GM21786 (cell line): ENCODE results near the gene MT1G.
"Not testable (repeated sequence)": the region's sequence is repeated elsewhere in the genome, so short reads cannot be mapped to it uniquely, and the experiment has no call there.

ENCODE experiments used
- ATAC-seq: cut with Tn5 transposase; IDR thresholded peaks from one replicate; pipeline ENCODE4 v1.9.1; 2021; ENCODE audit not compliant: unreplicated experiment

Gene MT1G

DNA sequence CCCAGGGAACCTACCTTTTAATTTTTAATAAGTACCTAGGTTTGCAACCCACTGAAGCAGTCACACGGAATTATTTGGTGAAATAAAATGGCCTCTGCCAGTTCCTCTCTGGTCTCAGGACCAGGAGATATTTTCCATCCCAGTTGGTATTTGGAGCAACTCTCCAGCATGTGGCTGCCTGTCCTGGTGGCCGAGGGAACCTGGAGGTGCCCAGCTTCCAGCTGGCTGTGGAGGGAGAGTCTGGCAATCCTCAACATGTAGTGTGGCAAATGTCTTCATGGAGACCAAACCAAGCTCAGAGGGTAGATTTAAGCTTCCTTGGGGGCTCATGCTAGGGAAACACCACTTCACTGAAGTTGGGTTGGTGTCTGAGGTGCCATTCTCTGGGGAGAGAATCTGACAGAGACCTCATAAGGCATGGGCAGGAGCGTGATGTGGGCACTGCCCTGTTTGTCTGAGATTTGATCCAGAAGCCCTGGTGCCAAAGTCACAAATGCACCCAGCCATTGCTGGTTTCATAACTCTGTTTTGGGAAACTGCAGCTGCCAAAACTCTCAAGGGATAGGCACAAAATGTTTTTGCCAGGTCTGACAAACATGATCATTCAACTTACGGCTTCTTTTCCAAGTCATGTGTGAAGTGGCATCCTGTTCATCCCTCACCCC, 17.2 kb upstream of the MT1G start:
- ATAC-seq: no peak

DNA sequence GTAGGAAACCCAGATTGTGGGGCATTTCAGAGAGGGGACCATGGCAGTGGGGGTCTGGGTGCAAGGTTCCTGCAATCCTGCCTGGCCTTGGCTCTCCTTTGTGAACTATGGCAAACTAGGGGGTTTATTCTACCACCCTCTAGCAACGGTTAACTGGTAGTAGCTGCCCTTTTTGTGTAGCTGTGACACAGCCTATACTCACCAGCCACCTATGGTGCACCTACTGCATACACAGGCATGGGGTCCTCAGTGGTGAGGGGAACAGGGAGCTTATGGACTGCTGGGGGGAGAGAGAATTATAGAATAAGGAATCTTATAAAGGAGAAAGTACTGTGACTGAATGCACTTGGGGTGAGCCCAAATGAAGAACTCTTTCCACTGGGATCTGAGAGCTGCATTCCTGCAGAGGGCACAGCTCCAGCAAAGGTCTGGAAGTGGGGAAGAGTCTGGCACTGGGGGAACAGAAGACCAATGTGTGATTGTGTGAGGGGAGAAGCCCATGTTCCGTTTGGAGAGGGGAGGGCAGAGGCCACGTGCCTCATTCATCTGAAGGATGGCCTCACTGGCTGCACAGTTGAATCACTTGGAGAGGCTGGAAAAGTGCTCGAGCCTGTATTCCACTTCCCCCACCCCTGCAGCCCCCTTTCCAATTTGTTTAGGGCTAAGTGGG, 16.5 kb upstream of the MT1G start:
- ATAC-seq: no peak

DNA sequence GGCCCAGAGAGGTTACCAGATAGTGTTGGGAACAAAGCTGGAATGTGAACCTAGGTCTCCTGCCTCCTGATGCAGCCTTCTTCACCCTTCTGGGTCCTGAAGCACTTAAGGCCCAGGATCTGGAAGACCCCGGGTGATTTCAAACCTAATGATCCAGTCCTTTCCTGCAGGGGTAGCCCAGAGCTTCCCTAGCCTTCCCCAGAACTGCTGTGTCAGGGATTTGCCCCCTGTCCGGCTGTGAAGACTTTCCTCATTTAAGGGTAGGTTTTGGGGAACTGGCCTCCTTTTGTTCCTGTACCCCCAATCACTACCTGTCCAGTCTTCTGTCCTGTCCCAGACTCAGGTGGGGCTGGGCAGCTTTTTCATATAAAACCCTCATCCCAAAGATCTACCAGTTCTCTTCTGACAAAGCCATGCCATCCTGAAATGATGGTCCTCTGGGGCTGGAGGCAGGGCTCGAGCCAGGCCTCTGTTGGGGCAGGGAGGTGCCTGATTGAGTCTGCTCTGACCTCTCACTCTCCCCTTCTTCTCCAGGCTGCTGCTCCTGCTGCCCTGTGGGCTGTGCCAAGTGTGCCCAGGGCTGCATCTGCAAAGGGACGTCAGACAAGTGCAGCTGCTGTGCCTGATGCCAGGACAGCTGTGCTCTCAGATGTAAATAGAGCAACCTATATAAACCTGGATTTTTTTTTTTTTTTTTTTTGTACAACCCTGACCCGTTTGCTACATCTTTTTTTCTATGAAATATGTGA, 15.7 kb upstream of the MT1G start:
- no peak for ATAC-seq

DNA sequence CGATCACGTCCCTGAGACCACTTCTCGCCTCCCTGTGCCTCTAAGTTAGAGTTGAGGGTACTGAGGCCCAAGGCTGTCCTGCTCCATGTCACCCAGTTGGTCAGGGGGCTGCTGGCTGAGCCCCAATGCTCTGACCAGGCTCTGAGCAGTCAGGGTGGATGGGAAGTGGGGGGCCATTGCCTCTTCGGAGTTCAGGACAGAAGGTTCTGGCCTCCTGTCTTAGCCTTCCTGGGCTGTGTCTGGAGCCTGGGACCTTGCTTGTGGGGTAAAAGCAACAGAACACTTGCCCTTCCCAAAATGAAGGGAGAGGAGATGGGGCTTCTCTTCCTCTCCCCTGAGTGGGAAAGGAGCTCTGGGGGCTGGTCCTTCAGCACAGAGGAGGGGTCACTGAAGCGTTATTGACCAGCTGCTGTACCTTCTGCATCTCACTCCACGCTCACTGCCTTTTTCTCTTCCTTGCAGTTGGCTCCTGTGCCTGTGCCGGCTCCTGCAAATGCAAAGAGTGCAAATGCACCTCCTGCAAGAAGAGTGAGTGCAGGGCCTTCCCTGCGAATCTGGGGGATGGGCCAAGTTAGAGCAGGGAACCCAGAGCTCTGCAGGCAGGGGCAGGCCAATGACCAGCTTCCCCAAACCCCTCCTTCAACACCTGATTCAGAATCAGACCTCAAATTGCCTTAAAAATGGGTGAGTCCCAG, 15.0 kb upstream of the MT1G start:
- ATAC-seq: no peak

DNA sequence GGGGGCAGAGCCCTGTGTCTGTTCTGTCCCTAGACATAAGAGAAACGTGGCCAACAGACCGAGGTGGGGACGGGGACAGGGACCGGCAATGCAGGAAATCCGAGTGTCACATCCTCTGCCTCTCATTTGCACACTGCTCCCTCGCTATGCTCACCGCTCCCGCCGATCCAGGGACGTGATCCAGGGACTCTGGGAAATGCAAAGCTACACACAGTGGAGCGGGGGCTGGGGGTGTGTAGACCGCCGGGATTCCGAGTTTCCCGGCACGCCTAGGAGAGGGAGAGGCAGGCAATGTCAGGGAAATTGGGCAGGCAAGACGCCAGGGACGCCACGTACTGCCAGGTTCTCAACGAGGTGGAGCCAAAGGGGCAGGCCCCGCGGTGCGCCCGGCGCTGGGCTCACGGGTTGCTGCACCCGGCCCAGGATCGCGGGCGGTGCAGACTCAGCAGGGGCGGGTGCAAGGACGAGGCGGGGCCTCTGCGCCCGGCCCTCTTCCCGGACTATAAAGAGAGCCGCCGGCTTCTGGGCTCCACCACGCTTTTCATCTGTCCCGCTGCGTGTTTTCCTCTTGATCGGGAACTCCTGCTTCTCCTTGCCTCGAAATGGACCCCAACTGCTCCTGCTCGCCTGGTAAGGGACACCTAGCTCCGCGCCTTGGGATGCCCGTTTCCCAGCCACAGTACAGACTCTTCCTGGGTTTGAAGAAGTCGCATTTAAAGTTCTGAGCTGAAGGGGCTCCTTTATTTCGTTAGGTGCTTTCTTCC, 14.3 kb upstream of the MT1G start, which contains the start of gene MT1X:
Gene MT1X (plus strand): TSS at position 532 of the 764 bp plus-strand sequence. CDS start 71 bp downstream, at position 603.
- peak; percentile 97 for ATAC-seq

DNA sequence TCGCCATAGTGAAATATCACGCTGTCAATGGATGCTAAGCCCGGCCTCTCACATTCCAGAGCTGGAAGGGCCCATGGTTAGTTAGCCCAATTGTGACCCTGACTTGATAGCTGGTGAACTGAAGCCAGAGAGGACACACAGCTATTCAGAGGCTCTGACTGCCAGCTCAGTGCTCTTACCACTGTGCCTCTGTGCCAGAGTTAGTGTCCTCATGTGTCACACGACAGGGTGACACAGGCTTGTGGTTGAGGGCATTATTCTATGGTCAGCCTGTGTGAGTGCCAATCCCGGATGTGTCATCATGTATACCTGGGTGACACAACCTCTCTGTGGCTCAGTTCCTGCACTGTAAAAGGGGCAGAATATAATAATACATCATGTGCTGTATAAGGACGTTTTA, 12.0 kb upstream of the MT1G start:
- ATAC-seq: no peak

DNA sequence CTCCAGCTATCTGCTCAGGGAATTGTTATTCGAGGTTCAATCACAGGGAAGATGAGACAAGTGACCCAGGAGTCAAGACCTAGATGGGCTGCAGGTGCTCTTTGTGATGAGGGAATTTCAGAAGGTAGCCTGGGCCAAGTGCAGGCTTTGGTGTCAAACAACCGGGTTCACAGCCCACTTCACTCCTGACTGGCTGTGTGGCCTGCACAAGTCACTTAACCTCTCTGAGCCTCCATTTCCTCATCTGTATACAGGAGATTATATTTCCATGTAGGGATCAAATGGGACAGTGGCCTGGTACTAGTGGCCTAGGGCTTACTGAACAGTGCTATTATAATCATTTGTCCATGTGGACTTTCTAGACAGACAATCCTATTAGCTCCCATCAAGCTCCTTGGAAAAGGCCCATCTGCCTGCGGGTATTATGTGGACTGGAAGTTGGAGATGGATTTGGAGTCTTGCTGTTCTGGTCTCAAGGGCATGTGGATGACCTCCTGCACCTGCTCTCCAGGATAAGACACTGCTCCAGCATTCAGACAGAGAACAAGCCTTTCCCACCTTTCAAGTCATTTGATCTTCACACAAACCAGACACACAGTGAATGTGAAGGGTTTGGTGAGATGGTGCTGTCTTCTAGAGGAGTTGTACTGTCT, 11.3 kb upstream of the MT1G start:
- ATAC-seq: no peak

DNA sequence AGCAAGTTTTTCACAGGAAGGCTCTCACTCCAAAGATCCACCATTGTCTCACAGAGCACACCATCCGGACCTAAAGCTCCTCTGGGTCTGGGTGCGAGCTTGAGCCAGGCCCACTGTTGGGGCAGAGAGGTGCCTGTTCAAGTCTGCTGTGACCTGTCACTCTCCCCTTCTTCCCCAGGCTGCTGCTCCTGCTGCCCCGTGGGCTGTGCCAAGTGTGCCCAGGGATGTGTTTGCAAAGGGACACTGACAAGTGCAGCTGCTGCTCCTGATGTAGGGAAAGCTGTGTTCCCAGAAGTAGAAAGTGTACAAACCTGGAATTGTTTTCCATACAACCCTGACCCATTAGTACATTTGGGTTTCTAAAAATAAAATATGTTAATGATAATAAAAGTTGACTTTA, 9.6 kb upstream of the MT1G start:
- ATAC-seq: no peak

DNA sequence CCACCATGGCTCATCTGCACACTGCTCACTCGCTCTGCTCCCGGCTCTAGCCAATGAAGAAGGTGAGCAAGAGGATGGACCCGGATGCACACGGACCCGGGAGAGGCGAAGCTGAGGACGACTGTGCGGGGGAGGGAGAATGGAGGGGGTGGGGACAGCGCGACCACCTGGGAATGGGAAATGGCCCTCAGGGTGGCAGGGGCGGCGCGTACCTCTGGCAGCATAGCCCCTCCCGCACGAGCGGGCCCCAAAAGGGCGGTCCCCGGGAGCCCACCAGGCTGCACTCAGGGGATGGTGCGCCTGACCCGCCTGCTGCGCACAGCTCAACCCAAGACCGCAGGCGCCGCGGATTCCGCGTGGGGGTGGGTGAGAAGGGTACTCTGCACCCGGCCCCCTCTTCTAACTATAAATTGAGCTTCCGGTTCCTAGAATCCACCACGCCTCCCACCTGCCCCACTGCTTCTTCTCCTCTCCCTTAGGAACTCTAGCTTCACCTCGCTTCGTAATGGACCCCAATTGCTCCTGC, 7.9 kb upstream of the MT1G start:
- ATAC-seq: no peak

DNA sequence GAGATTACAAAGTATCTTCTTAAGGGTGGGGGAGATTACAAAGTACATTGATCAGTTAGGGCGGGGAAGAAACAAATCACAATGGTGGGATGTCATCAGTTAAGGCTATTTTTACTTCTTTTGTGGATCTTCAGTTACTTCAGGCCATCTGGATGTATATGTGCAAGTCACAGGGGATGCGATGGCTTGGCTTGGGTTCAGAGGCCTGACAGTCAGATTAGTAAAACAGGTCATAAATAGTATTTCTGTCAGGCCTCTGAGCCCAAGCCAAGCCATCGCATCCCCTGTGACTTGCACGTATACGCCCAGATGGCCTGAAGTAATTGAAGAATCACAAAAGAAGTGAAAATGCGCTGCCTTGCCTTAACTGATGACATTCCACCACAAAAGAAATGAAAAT, 6.7 kb upstream of the MT1G start:
- not testable (repeated sequence) for ATAC-seq

DNA sequence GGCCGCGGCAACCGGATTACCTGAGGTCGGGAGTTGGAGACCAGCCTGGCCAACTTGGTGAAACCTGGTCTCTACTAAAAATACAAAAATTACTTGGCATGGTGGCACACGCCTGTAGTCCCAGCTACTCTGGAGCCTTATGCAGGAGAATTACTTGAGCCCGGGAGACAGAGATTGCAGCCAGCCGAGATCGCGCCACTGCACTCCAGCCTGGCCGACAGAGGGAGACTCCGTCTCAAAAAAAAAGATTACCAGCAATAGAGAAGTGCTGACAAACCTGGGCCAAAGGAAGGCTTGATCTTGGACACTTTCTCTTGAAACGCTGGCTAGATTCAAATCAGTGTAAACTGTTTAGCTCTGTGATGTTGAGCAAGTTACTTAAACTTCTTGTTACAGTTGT, 6.1 kb upstream of the MT1G start:
- no peak for ATAC-seq

DNA sequence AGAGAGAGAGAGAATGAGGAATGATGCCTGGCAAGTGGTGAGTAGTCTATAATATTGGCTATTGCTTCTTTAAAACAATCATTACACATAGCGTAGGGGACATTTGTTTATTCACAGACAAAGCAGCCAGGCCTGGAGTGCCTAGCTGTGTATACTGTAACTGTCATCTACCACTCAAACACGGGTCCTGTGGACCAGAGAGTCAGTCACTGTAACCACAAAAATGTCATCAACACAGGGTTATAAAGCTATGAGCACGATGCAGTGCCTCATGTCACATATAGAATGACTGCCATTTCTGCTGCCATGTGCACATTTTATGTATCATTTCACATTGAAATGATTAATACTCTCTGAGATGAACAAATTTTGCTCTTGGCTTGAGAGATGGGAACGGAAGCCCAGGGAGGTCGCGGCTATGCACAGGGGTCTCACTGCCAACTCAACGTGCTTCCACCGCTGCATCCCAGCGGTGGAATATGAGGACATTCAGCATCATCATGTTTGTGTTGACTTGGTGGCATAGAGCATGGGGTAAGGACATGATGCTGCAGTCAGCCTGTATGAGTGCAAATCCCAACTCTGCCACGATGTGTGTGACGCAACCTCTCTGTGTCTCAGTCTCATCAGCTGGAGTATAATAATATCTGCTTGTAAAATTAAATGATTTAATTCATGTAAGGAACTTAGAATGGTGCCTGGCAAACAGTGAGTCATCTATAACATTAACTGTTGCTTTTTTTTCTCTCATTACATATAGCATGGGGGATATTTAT, 5.1 kb upstream of the MT1G start:
- no peak for ATAC-seq

DNA sequence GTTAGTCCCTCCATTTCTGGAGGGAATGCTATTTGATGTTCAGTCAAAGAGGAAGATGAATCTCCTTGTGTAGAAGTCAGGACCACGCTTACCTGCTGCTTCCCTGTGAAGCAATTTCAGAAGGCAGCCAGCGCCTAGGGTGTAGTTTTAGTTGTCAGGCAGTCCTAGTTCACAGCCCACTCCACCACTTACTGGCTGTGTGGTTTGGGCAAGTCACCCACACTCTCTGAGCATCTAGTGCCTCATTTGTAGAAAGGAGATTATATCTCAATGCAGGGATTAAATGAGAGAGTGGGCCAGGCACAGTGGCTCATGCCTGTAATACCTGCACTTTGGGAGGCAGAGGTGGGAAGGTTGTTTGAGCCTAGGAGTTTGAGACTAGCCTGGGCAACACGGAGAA, 4.3 kb upstream of the MT1G start:
- not testable (repeated sequence) for ATAC-seq

DNA sequence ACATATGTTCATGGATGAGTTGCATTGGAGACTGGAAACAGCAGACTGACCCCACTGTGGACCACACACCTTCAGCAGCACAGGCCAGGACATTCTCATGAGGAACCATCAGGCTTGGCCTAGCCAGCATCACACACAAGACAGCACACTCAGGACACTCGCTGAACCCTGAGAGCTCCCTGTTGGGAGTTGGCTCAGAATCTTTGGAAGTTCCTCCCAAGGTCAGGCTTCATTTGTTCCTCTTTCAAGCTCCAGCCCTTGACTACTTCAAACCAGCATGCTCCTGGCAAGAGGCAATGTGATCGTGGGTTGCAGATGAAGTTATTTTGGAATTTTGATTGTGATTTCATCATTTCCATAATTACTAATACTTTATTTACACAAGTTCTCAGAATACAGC, 3.8 kb upstream of the MT1G start:
- not testable (repeated sequence) for ATAC-seq

DNA sequence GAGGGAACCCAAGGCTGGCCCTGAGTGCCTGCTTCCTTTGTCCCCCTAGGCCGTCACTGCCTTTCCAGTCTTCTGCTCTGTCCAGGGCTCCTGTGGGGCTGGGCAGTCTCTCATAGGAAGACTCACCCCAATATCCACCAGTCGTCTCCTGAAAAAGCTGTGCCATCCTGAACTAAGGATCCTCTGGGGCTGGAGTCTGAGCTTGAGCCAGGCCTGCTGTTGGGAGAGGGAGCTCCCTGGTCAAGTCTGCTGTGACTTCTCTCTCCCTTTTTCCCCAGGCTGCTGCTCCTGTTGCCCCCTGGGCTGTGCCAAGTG, 2.7 kb upstream of the MT1G start:
- no peak for ATAC-seq

DNA sequence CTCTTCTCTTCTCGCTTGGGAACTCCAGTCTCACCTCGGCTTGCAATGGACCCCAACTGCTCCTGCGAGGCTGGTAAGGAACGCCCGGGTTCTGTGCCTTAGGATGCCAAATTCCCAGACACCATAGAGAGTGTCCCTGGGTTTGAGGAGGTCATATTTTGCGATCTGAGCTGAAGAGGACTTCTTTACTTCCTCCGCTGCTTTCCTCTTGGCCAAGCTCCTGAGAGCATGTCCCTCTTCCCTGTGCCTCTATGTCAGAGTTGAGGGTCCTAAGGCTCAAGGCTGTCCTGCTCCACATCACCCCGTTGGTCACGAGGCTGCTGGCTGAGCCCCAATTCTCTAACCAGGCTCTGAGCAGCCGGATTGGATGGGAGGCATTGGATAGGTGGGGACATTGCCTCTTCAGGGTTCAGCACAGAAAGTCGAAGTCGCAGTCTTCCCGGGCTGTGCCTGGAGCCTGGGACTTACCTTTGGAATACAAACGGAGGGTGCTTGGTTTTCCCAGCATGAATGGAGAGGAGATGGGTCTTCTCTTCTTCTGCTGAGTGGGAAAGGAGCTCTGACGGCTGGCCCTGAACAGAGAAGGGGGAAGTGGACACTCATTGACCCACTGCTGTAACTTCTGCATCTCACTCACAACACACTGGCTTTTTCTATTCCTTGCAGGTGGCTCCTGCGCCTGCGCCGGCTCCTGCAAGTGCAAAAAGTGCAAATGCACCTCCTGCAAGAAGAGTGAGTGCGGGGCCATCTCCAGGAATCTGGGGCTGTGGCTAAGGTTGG, 2.2 kb upstream of the MT1G start:
- no peak for ATAC-seq

DNA sequence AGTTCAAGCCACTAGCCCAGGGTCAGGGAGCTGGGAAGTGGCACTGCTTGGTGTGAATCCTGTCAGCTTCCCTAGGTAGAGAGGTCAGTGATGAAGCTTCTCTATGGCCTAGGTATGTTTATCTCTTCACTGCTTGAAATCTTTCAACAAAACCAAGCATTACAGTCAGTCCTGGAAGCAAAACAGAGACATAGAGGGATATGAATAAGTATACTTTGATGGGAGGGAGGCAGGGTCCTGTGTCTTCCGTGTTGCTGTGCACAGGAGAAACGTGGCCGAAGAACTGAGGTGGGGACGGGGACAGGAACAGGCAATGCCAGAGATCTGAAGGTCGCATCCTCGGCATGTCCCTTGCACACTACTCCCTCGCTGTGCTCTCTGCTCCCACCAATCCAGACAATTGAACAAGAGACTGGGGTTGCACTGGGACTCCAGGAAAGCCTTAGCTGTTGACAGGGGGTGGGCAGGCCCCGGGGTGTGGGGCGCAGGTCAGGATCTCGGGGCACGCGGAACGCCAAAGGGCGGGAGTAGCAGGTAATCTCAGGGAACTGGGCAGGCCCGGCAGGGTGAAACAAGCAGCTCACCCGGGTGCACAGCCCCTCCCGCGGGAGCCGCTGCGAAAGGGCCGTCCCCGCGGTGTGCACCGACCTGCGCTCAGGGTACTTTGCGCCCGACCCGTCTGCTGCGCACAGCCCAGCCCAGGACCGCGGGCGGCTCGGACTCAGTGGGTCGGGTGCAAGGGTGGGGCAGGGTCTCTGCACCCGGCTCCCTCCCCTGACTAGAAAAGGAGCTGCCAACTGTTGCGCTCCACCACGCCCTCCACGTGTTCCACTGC, 1.4 kb upstream of the MT1G start, which contains the start of gene MT1H:
Gene MT1H (plus strand): TSS at position 810 of the 835 bp plus-strand sequence. CDS start 71 bp downstream, outside the sequence.
- no peak for ATAC-seq
